Liver (tissue), 3 donors: ENCODE results near the gene TMEM91.

Experiments
- EGR1 ChIP-seq, 2 donors: IDR thresholded peaks; 2 replicates each; pipeline ENCODE4 v1.6.1; 2016 to 2018; ENCODE audit warnings: antibody characterized with exemption in 2 of 2, low read depth in 2 of 2
- FOXA1 ChIP-seq: IDR thresholded peaks from 2 replicates; pipeline ENCODE4 v1.6.1; 2016; ENCODE audit warnings: antibody characterized with exemption
- GABPA ChIP-seq, 2 donors: IDR thresholded peaks in 1 of 2; conservative IDR thresholded peaks in 1 of 2; 2 replicates each; pipeline ENCODE4 v1.6.1; 2016; ENCODE audit warnings: antibody characterized with exemption in 2 of 2, mild to moderate bottlenecking in 1 of 2, moderate library complexity in 1 of 2
- HNF4G ChIP-seq: IDR thresholded peaks from 2 replicates; pipeline ENCODE4 v1.6.1; 2016; ENCODE audit warnings: antibody characterized with exemption
- JUND ChIP-seq, 2 donors: IDR thresholded peaks; 2 replicates each; pipeline ENCODE4 v1.6.1; 2016; ENCODE audit warnings: antibody characterized with exemption in 2 of 2
- NR2F2 ChIP-seq: IDR thresholded peaks from 2 replicates; pipeline ENCODE4 v1.6.1; 2016; ENCODE audit warnings: antibody characterized with exemption
- RAD21 ChIP-seq, 2 donors: IDR thresholded peaks; 2 replicates each; pipeline ENCODE4 v1.6.1; 2016; ENCODE audit warnings: antibody characterized with exemption in 2 of 2, mild to moderate bottlenecking in 2 of 2
- SP1 ChIP-seq: IDR thresholded peaks from 2 replicates; pipeline ENCODE4 v1.6.1; 2018; ENCODE audit warnings: antibody characterized with exemption, mild to moderate bottlenecking
- TAF1 ChIP-seq: conservative IDR thresholded peaks from 2 replicates; pipeline ENCODE4 v1.6.1; 2016; ENCODE audit warnings: antibody characterized with exemption, mild to moderate bottlenecking
- YY1 ChIP-seq: IDR thresholded peaks from 2 replicates; pipeline ENCODE4 v1.6.1; 2016; ENCODE audit warnings: antibody characterized with exemption, mild to moderate bottlenecking
- TF ChIP-seq, protein P1 (sequence below): fragments of 150-350 bp; IDR thresholded peaks from 2 replicates; pipeline ENCODE4 v1.5.1; 2017; ENCODE audit warnings: improper control_type of control experiment, low read depth, low read length; ENCODE audit not compliant: missing input control
- TF ChIP-seq, protein P2 (sequence below): IDR thresholded peaks from 2 replicates; pipeline ENCODE4 v1.6.1; 2016; ENCODE audit warnings: antibody characterized with exemption
- TF ChIP-seq, protein P3 (sequence below): IDR thresholded peaks from 2 replicates; pipeline ENCODE4 v1.6.1; 2016; ENCODE audit warnings: antibody characterized with exemption
- TF ChIP-seq, protein P4 (sequence below): IDR thresholded peaks from 2 replicates; pipeline ENCODE4 v1.6.1; 2016; ENCODE audit warnings: antibody characterized with exemption, mild to moderate bottlenecking
- donor health status: healthy.
- donor health status: healthy.

DNA sequence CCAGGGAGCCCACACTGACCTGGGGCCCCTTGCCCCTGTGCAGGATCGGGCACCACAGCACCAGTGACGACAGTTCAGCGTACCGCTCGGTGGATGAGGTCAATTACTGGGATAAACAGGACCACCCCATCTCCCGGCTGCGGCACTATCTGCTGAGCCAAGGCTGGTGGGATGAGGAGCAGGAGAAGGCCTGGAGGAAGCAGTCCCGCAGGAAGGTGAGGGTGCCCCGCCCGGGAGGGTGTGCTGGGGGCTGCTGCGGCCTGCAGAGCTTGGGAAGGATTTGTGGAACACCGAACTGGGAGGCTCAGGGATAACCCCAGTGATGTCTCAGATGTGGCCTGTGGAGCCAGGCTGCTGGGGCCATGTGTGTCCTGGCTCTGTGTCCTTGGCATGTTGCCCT, 46.6 kb downstream of the TMEM91 start:
- TF ChIP-seq, protein P1, sequence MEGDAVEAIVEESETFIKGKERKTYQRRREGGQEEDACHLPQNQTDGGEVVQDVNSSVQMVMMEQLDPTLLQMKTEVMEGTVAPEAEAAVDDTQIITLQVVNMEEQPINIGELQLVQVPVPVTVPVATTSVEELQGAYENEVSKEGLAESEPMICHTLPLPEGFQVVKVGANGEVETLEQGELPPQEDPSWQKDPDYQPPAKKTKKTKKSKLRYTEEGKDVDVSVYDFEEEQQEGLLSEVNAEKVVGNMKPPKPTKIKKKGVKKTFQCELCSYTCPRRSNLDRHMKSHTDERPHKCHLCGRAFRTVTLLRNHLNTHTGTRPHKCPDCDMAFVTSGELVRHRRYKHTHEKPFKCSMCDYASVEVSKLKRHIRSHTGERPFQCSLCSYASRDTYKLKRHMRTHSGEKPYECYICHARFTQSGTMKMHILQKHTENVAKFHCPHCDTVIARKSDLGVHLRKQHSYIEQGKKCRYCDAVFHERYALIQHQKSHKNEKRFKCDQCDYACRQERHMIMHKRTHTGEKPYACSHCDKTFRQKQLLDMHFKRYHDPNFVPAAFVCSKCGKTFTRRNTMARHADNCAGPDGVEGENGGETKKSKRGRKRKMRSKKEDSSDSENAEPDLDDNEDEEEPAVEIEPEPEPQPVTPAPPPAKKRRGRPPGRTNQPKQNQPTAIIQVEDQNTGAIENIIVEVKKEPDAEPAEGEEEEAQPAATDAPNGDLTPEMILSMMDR, result no peak
- TF ChIP-seq YY1 (no peak), HNF4G (no peak), FOXA1 (no peak), NR2F2 (no peak), GABPA (IDR thresholded peaks at IDR 0.05 in 1 of 2, conservative IDR thresholded peaks at IDR 0.05 in 1 of 2) (no peak), SP1 (no peak), EGR1 (IDR thresholded peaks at IDR 0.05; ENCODE audit: low read depth in 2 of 2) (no peak), RAD21 (IDR thresholded peaks at IDR 0.05) (no peak), TAF1 (no peak), JUND (IDR thresholded peaks at IDR 0.05) (no peak)
- TF ChIP-seq, protein P2, sequence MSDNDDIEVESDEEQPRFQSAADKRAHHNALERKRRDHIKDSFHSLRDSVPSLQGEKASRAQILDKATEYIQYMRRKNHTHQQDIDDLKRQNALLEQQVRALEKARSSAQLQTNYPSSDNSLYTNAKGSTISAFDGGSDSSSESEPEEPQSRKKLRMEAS, result no peak
- TF ChIP-seq, protein P3, sequence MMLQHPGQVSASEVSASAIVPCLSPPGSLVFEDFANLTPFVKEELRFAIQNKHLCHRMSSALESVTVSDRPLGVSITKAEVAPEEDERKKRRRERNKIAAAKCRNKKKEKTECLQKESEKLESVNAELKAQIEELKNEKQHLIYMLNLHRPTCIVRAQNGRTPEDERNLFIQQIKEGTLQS, result no peak
- TF ChIP-seq, protein P4, sequence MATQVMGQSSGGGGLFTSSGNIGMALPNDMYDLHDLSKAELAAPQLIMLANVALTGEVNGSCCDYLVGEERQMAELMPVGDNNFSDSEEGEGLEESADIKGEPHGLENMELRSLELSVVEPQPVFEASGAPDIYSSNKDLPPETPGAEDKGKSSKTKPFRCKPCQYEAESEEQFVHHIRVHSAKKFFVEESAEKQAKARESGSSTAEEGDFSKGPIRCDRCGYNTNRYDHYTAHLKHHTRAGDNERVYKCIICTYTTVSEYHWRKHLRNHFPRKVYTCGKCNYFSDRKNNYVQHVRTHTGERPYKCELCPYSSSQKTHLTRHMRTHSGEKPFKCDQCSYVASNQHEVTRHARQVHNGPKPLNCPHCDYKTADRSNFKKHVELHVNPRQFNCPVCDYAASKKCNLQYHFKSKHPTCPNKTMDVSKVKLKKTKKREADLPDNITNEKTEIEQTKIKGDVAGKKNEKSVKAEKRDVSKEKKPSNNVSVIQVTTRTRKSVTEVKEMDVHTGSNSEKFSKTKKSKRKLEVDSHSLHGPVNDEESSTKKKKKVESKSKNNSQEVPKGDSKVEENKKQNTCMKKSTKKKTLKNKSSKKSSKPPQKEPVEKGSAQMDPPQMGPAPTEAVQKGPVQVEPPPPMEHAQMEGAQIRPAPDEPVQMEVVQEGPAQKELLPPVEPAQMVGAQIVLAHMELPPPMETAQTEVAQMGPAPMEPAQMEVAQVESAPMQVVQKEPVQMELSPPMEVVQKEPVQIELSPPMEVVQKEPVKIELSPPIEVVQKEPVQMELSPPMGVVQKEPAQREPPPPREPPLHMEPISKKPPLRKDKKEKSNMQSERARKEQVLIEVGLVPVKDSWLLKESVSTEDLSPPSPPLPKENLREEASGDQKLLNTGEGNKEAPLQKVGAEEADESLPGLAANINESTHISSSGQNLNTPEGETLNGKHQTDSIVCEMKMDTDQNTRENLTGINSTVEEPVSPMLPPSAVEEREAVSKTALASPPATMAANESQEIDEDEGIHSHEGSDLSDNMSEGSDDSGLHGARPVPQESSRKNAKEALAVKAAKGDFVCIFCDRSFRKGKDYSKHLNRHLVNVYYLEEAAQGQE, result no peak
